SKM-1 treated with dmso at 0.1 percent for 144 hours (cell line): ENCODE measurements around the gene PDSS2.
A peak's percentile ranks its signal among the peaks of the same experiment; 100 is the strongest.
"Not testable (repeated sequence)": the region's sequence is repeated elsewhere in the genome, so short reads cannot be mapped to it uniquely, and the experiment has no call there.

Experiments
- DNase-seq: peaks from one replicate; lab custom pipeline; 2025; ENCODE audit not compliant: unreplicated experiment; lab: John Stamatoyannopoulos, UW

The PDSS2 gene

GRCh38 chr6:107459283-107460082, at the start of gene PDSS2:
Gene PDSS2 (minus strand): TSS chr6:107459564. CDS start chr6:107459285, 279 bp downstream.
- peak; percentile 96 for DNase-seq

- no peak for DNase-seq
Observed at GRCh38 chr6:107506145-107506544, 46.8 kb upstream of the PDSS2 start.

- DNase-seq = no peak
Observed at GRCh38 chr6:107504270-107505026, 45.1 kb upstream of the PDSS2 start.

GRCh38 chr6:107496892-107497684, 37.7 kb upstream of the PDSS2 start:
- no peak for DNase-seq

GRCh38 chr6:107495971-107496370, 36.6 kb upstream of the PDSS2 start:
- no peak for DNase-seq

- no peak for DNase-seq
Observed at GRCh38 chr6:107495196-107495643, 35.9 kb upstream of the PDSS2 start.

- no peak for DNase-seq
Observed at GRCh38 chr6:107493158-107494057, 34.0 kb upstream of the PDSS2 start.

- DNase-seq = no peak
Observed at GRCh38 chr6:107491760-107492660, 32.6 kb upstream of the PDSS2 start.

- DNase-seq = no peak
Observed at GRCh38 chr6:107491138-107491609, 31.8 kb upstream of the PDSS2 start.

GRCh38 chr6:107490566-107491137, 31.3 kb upstream of the PDSS2 start:
- no peak for DNase-seq

GRCh38 chr6:107489636-107490565, 30.5 kb upstream of the PDSS2 start, which contains the start of gene SOBP:
Gene SOBP (plus strand): TSS chr6:107490117. CDS start chr6:107490617, 500 bp downstream.
- peak; percentile 25 for DNase-seq

GRCh38 chr6:107488875-107489635, 29.7 kb upstream of the PDSS2 start:
- DNase-seq = no peak

- no peak for DNase-seq
Observed at GRCh38 chr6:107488174-107488874, 29.0 kb upstream of the PDSS2 start.

GRCh38 chr6:107485157-107485556, 25.8 kb upstream of the PDSS2 start:
- no peak for DNase-seq

GRCh38 chr6:107479089-107479690, 19.8 kb upstream of the PDSS2 start:
- DNase-seq = no peak

- DNase-seq = not testable (repeated sequence)
Observed at GRCh38 chr6:107475826-107476225, 16.5 kb upstream of the PDSS2 start.
